Fibroblast of lung (primary cell): ENCODE data around the gene LINC01488. TPM values are rescaled to one million over a fixed set of nuclear protein-coding genes. Genes with fewer than 3 reads are reported as not detected.

Experiments used
- DNase-seq, 2 donors: peaks; one replicate each; pipeline versions ENCODE4 v3.0.0 to v3.0.0-alpha.2; 2010; ENCODE audit warnings: low read depth in 2 of 2
- H2AFZ ChIP-seq: 2 replicates; pipeline ENCODE4 v1.5.1; 2012; ENCODE audit warnings: low read length, control low read depth, inconsistent platforms
- H3K27ac ChIP-seq: 2 replicates; pipeline ENCODE4 v1.5.1; 2011; ENCODE audit warnings: low read length, control low read depth; ENCODE audit not compliant: insufficient read depth
- H3K27me3 ChIP-seq: 2 replicates; pipeline ENCODE4 v1.5.1; 2011; ENCODE audit warnings: mild to moderate bottlenecking, low read length; ENCODE audit not compliant: control insufficient read depth, insufficient read depth
- H3K36me3 ChIP-seq: 2 replicates; pipeline ENCODE4 v1.5.1; 2011; ENCODE audit warnings: low read length; ENCODE audit not compliant: control insufficient read depth, insufficient read depth
- H3K4me1 ChIP-seq: 2 replicates; pipeline ENCODE4 v1.5.1; 2011; ENCODE audit warnings: low read length; ENCODE audit not compliant: control insufficient read depth, insufficient read depth; ENCODE audit errors: extremely low read depth
- H3K4me2 ChIP-seq: 2 replicates; pipeline ENCODE4 v1.5.1; 2011; ENCODE audit warnings: low read length, control low read depth; ENCODE audit not compliant: insufficient read depth; ENCODE audit errors: extremely low read depth
- H3K4me3 ChIP-seq, 4 experiments: fragments of 200-600 bp in 1 of 4; sonication (generic) in 1 of 4; replicated peaks in 1 of 4; 2 replicates each; pipeline ENCODE4 v1.5.1; 2011 to 2016; ENCODE audit warnings: low read length in 4 of 4, low read depth in 3 of 4, mild to moderate bottlenecking in 3 of 4, control low read depth in 2 of 4, inconsistent platforms in 1 of 4, mixed read lengths in 1 of 4; ENCODE audit not compliant: insufficient read depth in 1 of 4; ENCODE audit errors: control extremely low read depth in 1 of 4
- H3K79me2 ChIP-seq: 2 replicates; pipeline ENCODE4 v1.5.1; 2012; ENCODE audit warnings: mild to moderate bottlenecking, low read length, inconsistent platforms; ENCODE audit not compliant: control insufficient read depth, insufficient read depth
- H3K9ac ChIP-seq: 2 replicates; pipeline ENCODE4 v1.5.1; 2011; ENCODE audit warnings: mild to moderate bottlenecking, low read length, control low read depth; ENCODE audit not compliant: insufficient read depth
- H3K9me3 ChIP-seq: 2 replicates; pipeline ENCODE4 v1.5.1; 2012; ENCODE audit warnings: low read depth, low read length; ENCODE audit not compliant: control insufficient read depth, insufficient read depth
- H4K20me1 ChIP-seq: 2 replicates; pipeline ENCODE4 v1.5.1; 2011; ENCODE audit warnings: low read length; ENCODE audit not compliant: control insufficient read depth, insufficient read depth; ENCODE audit errors: extremely low read depth
- CTCF ChIP-seq, 2 donors: IDR thresholded peaks in 1 of 2; conservative IDR thresholded peaks in 1 of 2; 1 replicate in 1 of 2; 2 replicates in 1 of 2; pipeline ENCODE4 v1.5.1; 2011 to 2012; ENCODE audit warnings: low read length in 2 of 2, control low read depth in 1 of 2, inconsistent platforms in 1 of 2, low read depth in 1 of 2, mild to moderate bottlenecking in 1 of 2
- EZH2 ChIP-seq: IDR thresholded peaks from 2 replicates; pipeline ENCODE4 v1.5.1; 2012; ENCODE audit warnings: low read length, control low read depth, mild to moderate bottlenecking; ENCODE audit errors: missing control alignments
- polyA plus RNA-seq, 2 donors: library from polyadenylated mRNA; depleted of rRNA in 1 of 2; stranded (reverse) in 1 of 2; unstranded in 1 of 2; fragments of >200 nt; gene quantifications; 2 replicates each; pipeline ENCODE4 v1.2.1, GENCODE V29; 2011 to 2012; ENCODE audit warnings: missing spikeins in 1 of 2
- total RNA-seq: library from RNA; depleted of rRNA; stranded (reverse); fragments of >200 nt; gene quantifications from 2 replicates; pipeline ENCODE4 v1.2.1, GENCODE V29; 2014

The LINC01488 gene
- total and polyA plus RNA-seq, 2 donors (not counting 1 experiment from before 2014, with no cell fraction given), result not detected

- H4K20me1 ChIP-seq, result no peaks in the 10 kb centered on the region
- H3K36me3 ChIP-seq, result no peaks in the 10 kb centered on the region
- no peak overlapping the region for H3K4me2 ChIP-seq
- no peak for DNase-seq
- H3K27me3 ChIP-seq, result no peaks in the 10 kb centered on the region
- H3K4me1 ChIP-seq, result no peaks in the 10 kb centered on the region
- H2AFZ ChIP-seq, result no peak overlapping the region
- no peak overlapping the region for H3K9ac ChIP-seq
- H3K79me2 ChIP-seq, result no peaks in the 10 kb centered on the region
- TF ChIP-seq CTCF (conservative IDR thresholded peaks at IDR 0.05 in 1 of 2, IDR thresholded peaks at IDR 0.05 in 1 of 2; ENCODE audit: low read depth in 1 of 2, low read length in 2 of 2) (no peak), EZH2 (no peak)
- H3K27ac ChIP-seq, result no peak overlapping the region
- H3K4me3 ChIP-seq, result no peak overlapping the region
- no peaks in the 10 kb centered on the region for H3K9me3 ChIP-seq
Measured at GRCh38 chr11:69537126-69537525, 55.7 kb downstream of the LINC01488 start.

GRCh38 chr11:69537855-69538640 is 56.6 kb downstream of the LINC01488 start:
- Histone ChIP-seq H3K79me2 (no peaks in the 10 kb centered on the region), H3K9ac (no peak overlapping the region), H3K27ac (no peak overlapping the region), H3K27me3 (no peaks in the 10 kb centered on the region), H3K9me3 (no peaks in the 10 kb centered on the region), H3K36me3 (no peaks in the 10 kb centered on the region), H4K20me1 (no peaks in the 10 kb centered on the region), H2AFZ (no peak overlapping the region), H3K4me1 (no peaks in the 10 kb centered on the region), H3K4me3 (no peak overlapping the region), H3K4me2 (no peak overlapping the region)
- TF ChIP-seq CTCF (conservative IDR thresholded peaks at IDR 0.05 in 1 of 2, IDR thresholded peaks at IDR 0.05 in 1 of 2; ENCODE audit: low read depth in 1 of 2, low read length in 2 of 2), result no peak
- TF ChIP-seq EZH2, result no peak
- DNase-seq, result no peak

- TF ChIP-seq CTCF (conservative IDR thresholded peaks at IDR 0.05 in 1 of 2, IDR thresholded peaks at IDR 0.05 in 1 of 2; ENCODE audit: low read depth in 1 of 2, low read length in 2 of 2) (no peak), EZH2 (no peak)
- no peak for DNase-seq
- Histone ChIP-seq H2AFZ (no peak overlapping the region), H3K4me2 (no peak overlapping the region), H3K9me3 (no peaks in the 10 kb centered on the region), H3K4me1 (no peaks in the 10 kb centered on the region), H3K27ac (no peak overlapping the region), H3K27me3 (no peaks in the 10 kb centered on the region), H3K36me3 (no peaks in the 10 kb centered on the region), H4K20me1 (no peaks in the 10 kb centered on the region), H3K9ac (no peak overlapping the region), H3K79me2 (no peaks in the 10 kb centered on the region), H3K4me3 (no peak overlapping the region)
Measured at GRCh38 chr11:69538854-69539253, 57.4 kb downstream of the LINC01488 start.
